ENCODE measurements around the gene TSPAN31.

The TSPAN31 gene

DNA sequence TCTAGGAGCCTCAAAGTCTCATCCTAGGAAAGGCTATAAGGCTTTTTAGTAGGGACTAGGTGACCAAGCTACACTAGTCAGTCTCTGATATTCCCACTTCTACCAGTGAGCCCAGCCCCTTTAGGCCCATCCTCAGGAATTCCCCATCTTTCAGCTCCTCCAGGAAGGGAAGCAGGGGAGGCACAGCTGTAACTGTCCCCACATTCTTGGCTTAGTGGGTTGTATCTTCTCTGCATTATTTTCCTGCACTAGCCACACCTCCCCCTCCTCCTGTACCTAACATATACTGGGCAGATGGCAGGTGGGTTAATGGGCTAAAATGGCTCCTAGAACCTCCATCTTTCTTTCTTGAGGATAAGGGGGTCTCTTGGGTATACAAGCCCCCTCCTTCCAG, 22.5 kb downstream of the TSPAN31 start:
- H3K4me3 ChIP-seq (ENCODE audit: low read length in 2 of 2), result no peak overlapping the region
- H3K23ac ChIP-seq (ENCODE audit: low read depth, low read length, poor library complexity), result no peak overlapping the region
- peaks cover 10 to 63% of the 10 kb centered on the region in 2 donors for H3K36me3 ChIP-seq (replicated peaks in 1 of 2; ENCODE audit: control insufficient read depth in 2 of 2, insufficient read depth in 2 of 2, low read length in 2 of 2)
- no peak overlapping the region for H2BK5ac ChIP-seq (ENCODE audit: low read length)
- H2AFZ ChIP-seq (ENCODE audit: low read length), result no peak overlapping the region
- no peak overlapping the region for H2BK120ac ChIP-seq (ENCODE audit: low read depth, low read length)
- peaks cover 0 to 49% (median 22%) of the 10 kb centered on the region in 3 experiments for H3K27me3 ChIP-seq (ENCODE audit: control insufficient read depth in 3 of 3, insufficient read depth in 3 of 3, low read depth in 1 of 3, low read length in 3 of 3)
- no peak overlapping the region for H2BK15ac ChIP-seq (ENCODE audit: low read length)
- H4K91ac ChIP-seq (ENCODE audit: low read depth, low read length, poor library complexity), result no peak overlapping the region
- H3K4me2 ChIP-seq (ENCODE audit: insufficient read depth, low read length, poor library complexity, severe bottlenecking), result peak overlapping the region; percentile 42
- peaks cover 0 to 20% of the 10 kb centered on the region in 2 donors for H3K4me1 ChIP-seq (ENCODE audit: control insufficient read depth in 2 of 2, insufficient read depth in 1 of 2, low read depth in 1 of 2, low read length in 2 of 2)
- no peak overlapping the region for H3K27ac ChIP-seq (replicated peaks; ENCODE audit: low read length)
- no peaks in the 10 kb centered on the region for H3K79me1 ChIP-seq (ENCODE audit: low read depth, low read length)
- no peak overlapping the region for H2BK12ac ChIP-seq (ENCODE audit: low read length)
- H3K9ac ChIP-seq (ENCODE audit: low read depth, low read length, poor library complexity), result no peak overlapping the region
- H3K4ac ChIP-seq (ENCODE audit: low read length), result no peak overlapping the region
- no peaks in the 10 kb centered on the region for H3K9me3 ChIP-seq (replicated peaks in 1 of 2; ENCODE audit: control insufficient read depth in 2 of 2, insufficient read depth in 1 of 2, low read depth in 1 of 2, low read length in 2 of 2)
- H3K14ac ChIP-seq (ENCODE audit: low read length), result no peak overlapping the region
- DNase-seq (ENCODE audit: low spot score), result no peak
- H2AK5ac ChIP-seq (ENCODE audit: low read depth, low read length), result no peak overlapping the region
- H3K18ac ChIP-seq (ENCODE audit: low read length), result no peak overlapping the region
- no peak overlapping the region for H4K8ac ChIP-seq (ENCODE audit: low read depth, low read length)

DNA sequence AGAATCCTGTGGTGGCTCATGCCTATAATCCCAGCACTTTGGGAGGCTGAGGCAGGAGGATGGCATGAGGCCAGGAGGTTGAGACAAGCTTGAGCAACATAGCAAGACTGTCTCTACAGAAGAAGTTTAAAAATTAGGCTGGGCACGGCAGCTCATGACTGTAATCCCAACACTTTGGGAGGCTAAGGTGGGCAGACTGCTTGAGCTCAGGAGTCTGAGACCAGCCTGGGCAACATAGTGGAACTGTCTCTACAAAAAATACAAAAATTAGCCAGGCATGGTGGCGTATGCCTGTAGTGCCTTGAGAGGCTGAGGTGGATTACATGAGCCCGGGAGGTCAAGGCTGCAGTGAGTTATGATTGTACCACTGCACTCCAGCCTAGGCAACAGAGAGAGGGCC, 23.0 kb downstream of the TSPAN31 start:
- Histone ChIP-seq H3K4me3 (ENCODE audit: low read length in 2 of 2) (no peak overlapping the region), H2AFZ (ENCODE audit: low read length) (no peak overlapping the region), H2BK5ac (ENCODE audit: low read length) (no peak overlapping the region), H3K18ac (ENCODE audit: low read length) (no peak overlapping the region), H3K4me1 (ENCODE audit: control insufficient read depth in 2 of 2, insufficient read depth in 1 of 2, low read depth in 1 of 2, low read length in 2 of 2) (peaks cover under 1 to 21% of the 10 kb centered on the region in 2 donors), H4K8ac (ENCODE audit: low read depth, low read length) (no peak overlapping the region), H3K27me3 (ENCODE audit: control insufficient read depth in 3 of 3, insufficient read depth in 3 of 3, low read depth in 1 of 3, low read length in 3 of 3) (peaks cover 0 to 49% (median 22%) of the 10 kb centered on the region in 3 experiments), H3K9ac (ENCODE audit: low read depth, low read length, poor library complexity) (no peak overlapping the region), H2AK5ac (ENCODE audit: low read depth, low read length) (no peak overlapping the region), H3K79me1 (ENCODE audit: low read depth, low read length) (no peaks in the 10 kb centered on the region), H2BK12ac (ENCODE audit: low read length) (no peak overlapping the region), H3K36me3 (replicated peaks in 1 of 2; ENCODE audit: control insufficient read depth in 2 of 2, insufficient read depth in 2 of 2, low read length in 2 of 2) (peaks cover 10 to 58% of the 10 kb centered on the region in 2 donors), H2BK120ac (ENCODE audit: low read depth, low read length) (no peak overlapping the region), H3K4ac (ENCODE audit: low read length) (no peak overlapping the region), H3K4me2 (ENCODE audit: insufficient read depth, low read length, poor library complexity, severe bottlenecking) (no peak overlapping the region), H3K9me3 (replicated peaks in 1 of 2; ENCODE audit: control insufficient read depth in 2 of 2, insufficient read depth in 1 of 2, low read depth in 1 of 2, low read length in 2 of 2) (no peaks in the 10 kb centered on the region), H3K14ac (ENCODE audit: low read length) (no peak overlapping the region), H4K91ac (ENCODE audit: low read depth, low read length, poor library complexity) (no peak overlapping the region), H3K27ac (replicated peaks; ENCODE audit: low read length) (no peak overlapping the region), H3K23ac (ENCODE audit: low read depth, low read length, poor library complexity) (no peak overlapping the region), H2BK15ac (ENCODE audit: low read length) (no peak overlapping the region)
- no CpG with 5 or more reads among the region's 3 CpGs for WGBS, 2 donors (ENCODE audit: extremely low coverage in 2 of 2, insufficient read length in 2 of 2, insufficient replicate concordance in 1 of 2)
- no peak for DNase-seq (ENCODE audit: low spot score)

DNA sequence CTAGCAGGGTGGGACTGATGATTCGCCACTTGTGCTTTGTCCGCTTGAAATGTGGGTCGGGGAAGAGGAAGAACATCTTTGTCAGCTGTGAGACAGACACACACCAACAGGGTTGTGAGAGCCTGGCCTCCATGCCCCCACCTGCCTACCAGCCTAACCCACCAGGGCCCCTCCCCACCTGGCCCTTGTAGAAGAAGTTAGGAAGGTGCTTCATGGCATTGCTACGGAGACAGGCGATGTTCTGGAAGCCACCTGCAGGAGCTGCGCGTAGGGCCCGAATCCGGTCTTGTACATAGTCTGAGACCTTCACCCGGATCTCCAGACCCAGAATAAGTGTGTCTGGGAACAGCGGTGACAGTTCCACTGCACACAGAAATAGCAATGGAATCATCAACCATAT, 24.8 kb downstream of the TSPAN31 start:
- WGBS, 2 donors (ENCODE audit: extremely low coverage in 2 of 2, insufficient read length in 2 of 2, insufficient replicate concordance in 1 of 2), result no CpG with 5 or more reads among the region's 11 CpGs
- no peak overlapping the region for H2BK15ac ChIP-seq (ENCODE audit: low read length)
- H3K36me3 ChIP-seq (replicated peaks in 1 of 2; ENCODE audit: control insufficient read depth in 2 of 2, insufficient read depth in 2 of 2, low read length in 2 of 2), result peaks cover 10 to 44% of the 10 kb centered on the region in 2 donors
- no peak overlapping the region for H3K23ac ChIP-seq (ENCODE audit: low read depth, low read length, poor library complexity)
- no peak overlapping the region for H4K8ac ChIP-seq (ENCODE audit: low read depth, low read length)
- H3K18ac ChIP-seq (ENCODE audit: low read length), result no peak overlapping the region
- DNase-seq (ENCODE audit: low spot score), result no peak
- no peak overlapping the region for H3K4me2 ChIP-seq (ENCODE audit: insufficient read depth, low read length, poor library complexity, severe bottlenecking)
- H3K9ac ChIP-seq (ENCODE audit: low read depth, low read length, poor library complexity), result peak overlapping the region; percentile 45
- H3K79me1 ChIP-seq (ENCODE audit: low read depth, low read length), result no peaks in the 10 kb centered on the region
- no peak overlapping the region for H2BK120ac ChIP-seq (ENCODE audit: low read depth, low read length)
- peaks cover 0 to 33% (median 17%) of the 10 kb centered on the region in 3 experiments for H3K27me3 ChIP-seq (ENCODE audit: control insufficient read depth in 3 of 3, insufficient read depth in 3 of 3, low read depth in 1 of 3, low read length in 3 of 3)
- no peak overlapping the region for H3K14ac ChIP-seq (ENCODE audit: low read length)
- no peak overlapping the region for H2AK5ac ChIP-seq (ENCODE audit: low read depth, low read length)
- H3K4me3 ChIP-seq (ENCODE audit: low read length in 2 of 2), result no peak overlapping the region
- H2AFZ ChIP-seq (ENCODE audit: low read length), result no peak overlapping the region
- no peak overlapping the region for H2BK5ac ChIP-seq (ENCODE audit: low read length)
- H4K91ac ChIP-seq (ENCODE audit: low read depth, low read length, poor library complexity), result no peak overlapping the region
- H3K9me3 ChIP-seq (replicated peaks in 1 of 2; ENCODE audit: control insufficient read depth in 2 of 2, insufficient read depth in 1 of 2, low read depth in 1 of 2, low read length in 2 of 2), result no peaks in the 10 kb centered on the region
- no peak overlapping the region for H2BK12ac ChIP-seq (ENCODE audit: low read length)
- H3K27ac ChIP-seq (replicated peaks; ENCODE audit: low read length), result no peak overlapping the region
- H3K4ac ChIP-seq (ENCODE audit: low read length), result no peak overlapping the region
- peaks cover 4 to 22% of the 10 kb centered on the region in 2 donors for H3K4me1 ChIP-seq (ENCODE audit: control insufficient read depth in 2 of 2, insufficient read depth in 1 of 2, low read depth in 1 of 2, low read length in 2 of 2)

- Histone ChIP-seq H3K4me1 (ENCODE audit: control insufficient read depth in 2 of 2, insufficient read depth in 1 of 2, low read depth in 1 of 2, low read length in 2 of 2) (peaks cover 4 to 21% of the 10 kb centered on the region in 2 donors), H3K18ac (ENCODE audit: low read length) (no peak overlapping the region), H2BK12ac (ENCODE audit: low read length) (no peak overlapping the region), H3K23ac (ENCODE audit: low read depth, low read length, poor library complexity) (no peak overlapping the region), H2AFZ (ENCODE audit: low read length) (no peak overlapping the region), H3K79me1 (ENCODE audit: low read depth, low read length) (no peaks in the 10 kb centered on the region), H2BK5ac (ENCODE audit: low read length) (no peak overlapping the region), H3K4ac (ENCODE audit: low read length) (no peak overlapping the region), H3K14ac (ENCODE audit: low read length) (no peak overlapping the region), H3K9ac (ENCODE audit: low read depth, low read length, poor library complexity) (no peak overlapping the region), H4K8ac (ENCODE audit: low read depth, low read length) (no peak overlapping the region), H3K27me3 (ENCODE audit: control insufficient read depth in 3 of 3, insufficient read depth in 3 of 3, low read depth in 1 of 3, low read length in 3 of 3) (peaks cover 0 to 21% (median 7%) of the 10 kb centered on the region in 3 experiments), H2BK15ac (ENCODE audit: low read length) (no peak overlapping the region), H3K27ac (replicated peaks; ENCODE audit: low read length) (no peak overlapping the region), H2BK120ac (ENCODE audit: low read depth, low read length) (no peak overlapping the region), H3K4me3 (ENCODE audit: low read length in 2 of 2) (peak overlapping the region in 1 of 2 donors; percentile 97), H3K4me2 (ENCODE audit: insufficient read depth, low read length, poor library complexity, severe bottlenecking) (no peak overlapping the region), H3K9me3 (replicated peaks in 1 of 2; ENCODE audit: control insufficient read depth in 2 of 2, insufficient read depth in 1 of 2, low read depth in 1 of 2, low read length in 2 of 2) (no peaks in the 10 kb centered on the region), H4K91ac (ENCODE audit: low read depth, low read length, poor library complexity) (no peak overlapping the region), H3K36me3 (replicated peaks in 1 of 2; ENCODE audit: control insufficient read depth in 2 of 2, insufficient read depth in 2 of 2, low read length in 2 of 2) (peaks cover 10 to 49% of the 10 kb centered on the region in 2 donors), H2AK5ac (ENCODE audit: low read depth, low read length) (no peak overlapping the region)
- WGBS, 2 donors (ENCODE audit: extremely low coverage in 2 of 2, insufficient read length in 2 of 2, insufficient replicate concordance in 1 of 2), result no CpG with 5 or more reads among the region's 4 CpGs
- DNase-seq (ENCODE audit: low spot score), result no peak
These were observed 25.9 kb downstream of the TSPAN31 start for GRCh38 chr12:57770734-57771133.

Data from neuronal stem cell (in vitro differentiated cells).